DMS53 (cell line): ENCODE measurements around the gene UBE2H.
"Not testable (repeated sequence)": the region's sequence is repeated elsewhere in the genome, so short reads cannot be mapped to it uniquely, and the experiment has no call there.

Experiments used
- DNase-seq: peaks from one replicate; lab custom pipeline; 2025; lab: John Stamatoyannopoulos, UW

Gene UBE2H

DNA sequence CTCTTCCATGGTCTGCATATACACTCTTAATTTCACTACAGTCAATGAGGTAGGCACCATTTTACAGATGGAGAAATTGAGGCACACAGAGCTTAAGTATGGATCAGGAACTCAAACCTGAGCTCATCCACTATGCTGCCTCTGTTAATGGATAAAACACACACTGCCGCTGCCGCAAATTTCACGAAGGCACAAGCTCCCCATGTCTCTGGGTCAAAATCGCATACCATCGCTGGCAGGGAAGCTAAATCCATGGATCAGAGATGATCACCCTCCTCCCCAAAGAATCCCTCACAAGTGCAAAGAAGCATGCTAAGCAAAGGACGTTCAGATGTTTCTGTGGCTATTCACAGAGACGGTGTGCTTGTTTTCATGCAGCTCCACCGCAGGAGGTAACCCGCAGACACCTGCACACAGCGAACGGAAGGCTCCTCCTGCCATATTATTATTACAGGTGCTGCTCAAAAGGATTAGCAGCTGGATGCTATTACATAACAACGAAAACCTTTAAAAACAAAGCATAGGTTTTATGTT is 109.3 kb downstream of the UBE2H start:
- no peak for DNase-seq

DNA sequence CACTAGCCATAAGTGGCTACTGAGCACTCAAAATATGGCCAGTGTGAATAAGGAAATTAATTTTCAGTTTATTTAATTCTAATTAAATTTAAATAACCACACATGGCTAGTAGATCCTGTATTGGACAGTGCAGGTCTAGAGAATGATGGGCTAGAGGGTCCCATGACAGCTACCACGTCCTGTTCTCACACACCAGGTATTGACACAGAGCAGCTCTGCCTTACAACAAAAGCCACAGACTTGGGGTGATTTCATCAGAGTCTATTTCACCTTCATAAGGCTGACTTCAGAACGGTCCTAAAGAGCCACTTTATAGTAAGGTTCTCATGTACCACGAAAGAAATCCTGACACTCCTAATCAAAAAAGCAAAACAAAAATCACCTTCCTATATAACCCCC is 111.3 kb downstream of the UBE2H start:
- DNase-seq: no peak

- DNase-seq: no peak
Observed at GRCh38 chr7:129840757-129841156, 112.0 kb downstream of the UBE2H start.

- no peak for DNase-seq
Observed at GRCh38 chr7:129836983-129837382, 115.8 kb downstream of the UBE2H start.

GRCh38 chr7:129835569-129835968 is 117.2 kb downstream of the UBE2H start:
- no peak for DNase-seq

DNA sequence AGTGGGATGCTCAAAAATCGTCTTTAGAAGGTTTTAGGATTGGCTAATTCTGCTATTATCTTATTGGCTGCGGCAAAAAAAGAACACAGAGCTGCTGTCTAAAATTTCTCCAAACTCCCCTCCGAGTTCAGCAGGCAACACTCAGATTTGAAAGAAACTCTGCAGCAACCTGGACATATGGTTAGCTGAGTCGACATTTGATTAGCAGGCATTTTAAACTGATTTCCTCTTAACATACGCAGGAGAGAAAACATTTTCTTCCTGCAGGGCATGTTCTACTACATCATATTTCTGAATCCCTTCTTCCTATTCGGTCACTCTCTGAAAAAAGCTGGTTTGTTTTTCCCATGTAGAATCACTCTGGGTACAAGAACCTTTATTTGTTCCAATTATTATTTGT is 119.4 kb downstream of the UBE2H start:
- not testable (repeated sequence) for DNase-seq

GRCh38 chr7:129832701-129833227 is 120.0 kb downstream of the UBE2H start:
- DNase-seq: no peak

DNA sequence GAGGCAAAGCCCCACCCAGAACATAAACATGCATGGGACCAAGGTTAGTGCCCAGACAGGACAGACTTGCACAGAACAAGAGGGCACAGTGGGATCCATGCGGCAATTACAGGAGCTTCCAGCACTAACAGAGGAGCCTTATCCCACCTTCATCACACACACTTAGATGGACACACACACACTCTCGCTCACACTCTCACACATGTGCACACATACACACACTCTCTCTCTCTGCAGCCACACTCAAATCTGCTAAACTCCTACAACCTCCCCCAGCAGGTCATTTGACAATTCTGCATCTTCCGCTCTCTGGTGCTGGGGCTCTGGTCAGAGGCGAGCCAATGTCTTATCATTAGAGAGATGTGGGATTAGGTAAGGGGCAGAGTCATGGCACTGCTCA is 120.5 kb downstream of the UBE2H start:
- no peak for DNase-seq

DNA sequence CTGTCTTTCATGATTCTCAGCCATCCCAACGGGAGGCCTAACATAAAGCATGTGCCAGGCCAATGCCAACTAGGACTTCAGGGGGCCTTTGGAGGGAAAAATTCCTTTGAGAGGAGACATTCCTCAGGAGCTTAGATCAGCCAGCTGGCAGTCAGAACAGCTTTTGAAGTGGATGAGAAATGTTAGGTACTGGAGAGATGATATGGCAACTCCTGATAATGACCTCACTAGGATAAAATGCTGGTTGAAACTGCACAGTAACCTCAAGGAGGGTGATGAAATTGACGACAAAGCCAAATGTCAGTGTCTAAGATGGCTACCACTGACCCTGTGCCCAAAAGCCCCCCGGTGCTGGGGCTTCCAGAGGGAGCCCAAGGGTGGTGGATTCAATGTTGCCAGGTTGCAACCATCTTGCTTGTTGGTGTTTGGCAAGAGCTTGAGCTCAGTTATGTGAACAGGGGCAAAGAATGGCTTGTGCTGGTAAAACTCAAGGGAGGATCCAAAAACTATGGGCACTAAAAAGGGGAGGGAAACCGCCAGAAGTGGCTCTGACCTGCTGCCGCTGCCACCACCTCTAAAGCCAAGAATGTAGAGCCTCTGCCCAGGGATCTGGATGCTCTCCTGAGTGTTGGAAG is 121.2 kb downstream of the UBE2H start:
- DNase-seq: peak; percentile 49

DNA sequence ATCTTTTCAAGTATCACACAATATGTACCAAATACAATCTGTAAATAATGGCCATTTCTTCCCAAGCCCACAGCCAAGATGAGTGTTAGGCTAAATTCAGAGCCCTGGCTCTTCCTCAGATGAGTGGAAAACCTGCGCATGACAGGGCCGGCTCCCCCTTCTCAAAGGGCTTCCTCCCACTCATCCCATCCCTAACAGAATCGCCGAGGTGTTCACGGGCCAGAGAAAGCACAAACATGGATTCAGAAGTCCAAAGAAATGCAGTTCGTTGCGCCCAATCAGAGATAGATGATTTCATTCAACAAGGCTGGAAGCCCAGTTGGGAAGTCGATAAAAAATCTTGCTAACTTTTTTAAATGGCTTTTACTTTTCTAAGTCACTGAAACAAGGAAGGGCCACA is 121.8 kb downstream of the UBE2H start:
- no peak for DNase-seq

DNA sequence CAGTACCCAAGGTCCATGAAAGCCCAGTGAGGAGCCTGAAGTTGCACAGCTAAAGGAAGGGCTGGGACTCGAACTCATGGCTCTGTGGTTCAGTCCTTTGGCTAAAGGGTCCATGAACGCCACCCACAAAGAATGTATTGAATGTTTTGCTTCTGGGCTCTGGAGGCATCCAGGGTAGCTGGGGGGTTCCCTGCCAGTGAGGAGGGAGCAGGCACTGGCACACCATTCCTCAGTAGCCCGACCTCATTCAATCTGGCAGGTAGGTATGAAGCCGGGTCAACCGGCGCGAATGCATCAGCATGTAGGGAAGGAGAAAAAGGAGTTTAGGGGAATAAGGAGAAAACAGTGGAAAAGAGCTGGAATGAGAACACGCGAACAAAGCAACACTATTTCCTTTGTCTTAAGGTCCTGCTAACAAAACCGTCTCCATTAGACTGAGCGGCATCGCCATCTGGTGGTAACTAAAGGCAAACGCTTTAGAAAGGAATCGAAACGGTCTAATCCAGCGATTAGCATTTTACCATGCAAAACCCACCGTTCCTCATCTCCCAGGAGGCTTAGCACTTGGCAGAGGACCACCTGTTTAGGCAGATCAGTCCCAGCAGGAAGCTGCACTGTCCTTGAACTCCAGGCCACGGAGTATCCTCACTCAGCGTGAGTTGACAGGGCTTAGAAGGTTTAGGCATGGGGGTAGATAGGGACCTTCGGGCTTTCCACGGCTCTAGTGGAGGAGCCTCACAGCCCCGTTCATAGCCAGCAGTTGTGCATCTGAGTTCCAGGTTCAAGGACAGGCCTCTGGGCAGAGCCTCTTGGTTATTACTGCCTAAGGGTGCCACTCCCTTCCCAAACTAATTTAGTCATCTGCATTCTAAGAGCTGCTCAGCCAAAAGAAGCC is 122.8 kb downstream of the UBE2H start:
- DNase-seq: peak; percentile 92

- peak; percentile 33 for DNase-seq
Observed at GRCh38 chr7:129828989-129829736, 123.6 kb downstream of the UBE2H start.

DNA sequence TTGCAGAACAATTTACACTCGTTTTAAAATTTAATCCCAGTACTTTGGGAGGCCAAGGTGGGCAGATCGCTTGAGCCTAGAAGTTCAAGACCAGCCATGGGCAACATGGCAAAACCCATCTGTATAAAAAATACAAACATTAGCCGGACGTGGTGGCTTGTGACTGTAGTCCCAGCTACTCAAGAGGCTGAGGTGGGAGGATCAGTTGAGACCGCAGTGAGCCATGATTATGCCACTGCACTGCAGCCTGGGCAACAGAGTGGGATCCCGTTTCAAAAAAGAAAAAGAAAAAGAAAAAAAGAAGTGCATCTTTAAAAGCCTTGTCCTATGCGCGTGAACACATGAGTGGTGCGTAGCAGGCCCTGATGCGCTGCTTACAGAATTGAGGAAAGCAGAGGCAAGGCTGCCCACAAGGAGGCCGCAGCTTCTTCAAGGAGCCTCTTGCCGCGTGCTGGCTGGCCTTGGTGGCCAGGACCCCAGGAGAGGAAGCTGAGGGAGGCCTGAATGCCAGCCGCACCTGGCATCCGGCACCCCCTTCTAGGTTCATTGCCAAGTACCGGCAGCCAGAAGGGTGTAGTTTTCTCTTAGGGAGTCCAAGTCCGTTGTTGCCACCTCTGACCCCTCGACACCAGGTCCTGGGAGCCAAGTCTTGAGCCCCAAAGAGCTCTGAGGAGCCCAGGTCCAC is 124.5 kb downstream of the UBE2H start:
- DNase-seq: no peak

DNA sequence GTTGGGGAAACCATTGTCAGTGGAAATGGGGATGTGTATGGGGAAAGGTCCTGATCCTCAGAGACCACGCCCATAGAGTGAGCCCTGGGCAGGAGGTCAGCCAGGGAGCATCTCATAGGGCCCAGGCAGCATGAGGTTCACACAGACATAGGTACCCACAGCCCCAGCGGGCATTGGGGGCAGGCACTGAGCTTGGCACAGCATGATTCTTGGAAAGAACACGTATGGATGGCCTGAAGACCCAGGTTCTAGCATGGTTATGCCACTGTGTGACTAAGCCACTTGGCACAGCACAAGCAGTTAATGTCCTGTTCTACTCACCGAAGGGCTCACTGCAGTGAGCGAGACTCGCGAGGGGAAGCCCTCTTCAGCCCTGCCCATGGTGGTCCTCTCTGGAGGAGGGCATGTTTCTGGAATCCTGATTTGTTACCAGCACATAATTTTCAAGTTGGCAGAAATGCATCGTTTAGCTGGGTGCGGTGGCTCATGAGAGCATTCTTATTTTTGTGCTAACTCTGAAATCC is 125.2 kb downstream of the UBE2H start:
- peak; percentile 16 for DNase-seq

DNA sequence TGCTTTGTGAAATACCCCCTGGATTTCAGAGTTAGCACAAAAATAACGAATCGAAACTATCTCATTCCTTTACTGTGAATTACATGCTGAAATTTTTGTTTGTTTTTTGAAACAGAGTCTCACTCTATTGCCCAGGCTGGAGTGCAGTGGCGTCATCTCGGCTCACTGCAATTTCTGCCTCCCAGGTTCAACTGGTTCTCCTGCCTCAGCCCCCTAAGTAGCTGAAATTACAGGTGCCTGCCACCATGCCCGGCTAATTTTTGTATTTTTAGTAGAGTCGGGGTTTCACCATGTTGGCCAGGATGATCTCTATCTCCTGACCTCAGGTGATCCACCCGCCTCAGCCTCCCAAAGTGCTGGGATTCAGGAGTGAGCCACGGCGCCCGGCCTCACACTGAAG is 125.9 kb downstream of the UBE2H start:
- not testable (repeated sequence) for DNase-seq

- DNase-seq: peak; percentile 93
Observed at GRCh38 chr7:129825209-129825970, 127.4 kb downstream of the UBE2H start.

DNA sequence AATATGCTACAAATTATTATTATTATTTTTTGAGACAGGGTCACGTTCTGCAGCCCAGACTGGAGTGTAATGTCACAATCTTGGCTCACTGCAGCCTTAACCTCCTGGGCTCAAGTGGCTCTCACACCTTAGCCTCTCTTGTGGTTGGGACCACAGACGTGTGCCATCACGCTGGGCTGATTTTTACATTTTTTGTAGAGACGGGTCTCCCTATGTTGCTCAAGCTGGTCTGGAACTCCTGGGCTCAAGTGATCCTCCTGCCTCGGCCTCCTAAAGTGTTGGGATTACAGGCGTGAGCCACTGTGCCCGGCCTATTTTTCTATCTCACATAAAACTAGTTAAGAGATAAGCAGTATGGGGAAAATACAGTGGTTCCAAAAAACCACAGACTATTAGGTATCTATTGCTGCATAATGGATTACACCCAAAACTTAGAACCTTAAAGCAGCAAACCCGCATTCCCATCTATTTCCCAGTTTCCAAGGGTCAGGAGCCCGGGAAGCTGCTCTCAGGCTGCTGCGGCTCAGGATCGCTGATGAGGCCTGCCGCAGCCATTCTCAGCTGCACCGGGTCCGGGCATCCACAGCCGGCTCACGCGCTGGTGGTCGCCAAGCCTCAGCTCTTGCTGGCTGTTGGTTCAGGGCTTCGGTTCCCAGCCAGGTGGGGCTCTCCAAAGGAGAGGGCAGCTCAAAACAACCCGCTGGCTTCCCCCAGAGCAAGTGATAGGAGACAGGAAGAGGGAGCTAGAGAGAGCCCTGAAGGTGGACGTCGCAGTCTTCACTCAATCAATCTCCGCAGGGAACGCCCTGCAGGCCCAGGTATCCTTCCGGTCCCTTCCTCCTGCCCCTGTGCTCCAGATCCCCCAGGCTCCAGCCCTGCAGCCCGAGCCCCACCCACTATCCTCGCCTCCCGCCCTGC is 128.2 kb downstream of the UBE2H start:
- DNase-seq: peak; percentile 97

DNA sequence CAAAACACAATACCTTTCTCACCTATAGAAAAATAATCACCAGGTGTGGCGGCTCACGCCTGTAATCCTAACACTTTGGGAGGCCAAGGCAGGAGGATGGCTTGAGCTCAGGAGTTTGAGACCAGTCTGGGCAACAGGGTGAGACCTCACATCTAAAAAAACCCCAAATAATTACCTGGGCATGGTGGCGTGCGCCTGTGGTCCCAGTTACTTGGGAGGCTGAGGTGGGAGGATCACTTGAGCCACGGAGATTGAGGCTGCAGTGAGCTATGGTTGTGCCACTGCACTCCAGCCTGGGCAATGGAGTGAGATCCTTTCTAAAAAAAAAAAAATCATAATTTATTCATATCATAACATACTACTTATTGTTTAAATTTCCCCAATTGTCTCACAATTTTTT is 129.6 kb downstream of the UBE2H start:
- DNase-seq: not testable (repeated sequence)

DNA sequence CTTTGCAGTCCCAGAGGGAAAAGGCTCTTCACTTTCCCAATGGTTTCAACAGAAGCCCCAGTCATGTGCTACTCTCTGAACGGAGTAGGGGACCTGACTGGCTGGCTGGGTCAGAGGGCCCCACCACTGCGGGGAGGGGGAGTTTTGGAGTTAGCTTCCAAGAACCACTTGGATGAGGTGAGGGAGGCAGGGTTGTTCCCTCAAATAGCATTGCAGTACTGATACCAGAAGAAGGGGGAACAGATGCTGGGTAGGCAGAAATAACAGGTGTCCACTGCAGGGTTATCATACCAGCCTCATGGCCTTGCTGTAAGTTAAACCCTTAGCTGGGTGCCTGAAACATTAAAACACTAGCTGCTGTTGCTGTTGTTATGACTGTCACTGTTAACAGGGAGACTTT is 131.3 kb downstream of the UBE2H start:
- no peak for DNase-seq

- no peak for DNase-seq
Observed at GRCh38 chr7:129816742-129817141, 136.0 kb downstream of the UBE2H start.
